GM21737 (cell line): ENCODE data around the gene NOMO2.
"Not testable (repeated sequence)": the region's sequence is repeated elsewhere in the genome, so short reads cannot be mapped to it uniquely, and the experiment has no call there.

Experiments
- ATAC-seq: cut with Tn5 transposase; IDR thresholded peaks from one replicate; pipeline ENCODE4 v1.9.1; 2021; ENCODE audit warnings: mild to moderate bottlenecking, moderate library complexity; ENCODE audit not compliant: unreplicated experiment

Gene NOMO2

DNA sequence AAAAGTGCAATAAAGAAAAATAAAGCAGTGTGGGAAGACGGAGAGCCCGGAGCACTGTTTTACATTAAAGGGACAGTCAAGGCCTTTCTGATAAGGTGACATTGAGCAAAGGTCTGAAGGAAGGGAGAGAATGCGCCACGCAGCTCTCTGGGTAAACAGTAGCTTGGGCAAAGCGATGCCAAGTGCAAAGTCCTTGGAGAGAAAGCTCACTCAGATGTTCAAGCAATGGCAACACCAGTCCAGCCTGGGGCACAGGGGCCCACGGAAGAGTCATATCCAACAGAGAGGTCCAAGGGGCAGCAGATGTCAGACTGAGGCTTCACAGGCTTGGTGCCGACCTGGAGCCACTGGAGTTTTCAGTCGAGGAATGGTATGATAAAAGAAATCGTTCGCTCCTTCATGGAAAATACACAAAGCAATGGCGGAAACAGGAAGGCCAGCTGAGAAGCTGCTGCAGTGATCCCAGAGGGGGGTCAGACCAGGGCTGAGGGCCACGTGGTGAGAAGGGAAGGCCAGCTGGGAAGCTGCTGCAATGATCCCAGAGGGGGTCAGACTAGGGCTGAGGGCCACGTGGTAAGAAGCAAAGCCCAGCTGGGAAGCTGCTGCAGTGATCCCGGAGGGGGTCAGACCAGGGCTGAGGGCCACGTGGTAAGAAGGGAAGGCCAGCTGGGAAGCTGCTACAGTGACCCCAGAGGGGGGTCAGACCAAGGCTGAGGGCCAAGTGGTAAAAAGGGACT is 40.3 kb downstream of the NOMO2 start:
- not testable (repeated sequence) for ATAC-seq

DNA sequence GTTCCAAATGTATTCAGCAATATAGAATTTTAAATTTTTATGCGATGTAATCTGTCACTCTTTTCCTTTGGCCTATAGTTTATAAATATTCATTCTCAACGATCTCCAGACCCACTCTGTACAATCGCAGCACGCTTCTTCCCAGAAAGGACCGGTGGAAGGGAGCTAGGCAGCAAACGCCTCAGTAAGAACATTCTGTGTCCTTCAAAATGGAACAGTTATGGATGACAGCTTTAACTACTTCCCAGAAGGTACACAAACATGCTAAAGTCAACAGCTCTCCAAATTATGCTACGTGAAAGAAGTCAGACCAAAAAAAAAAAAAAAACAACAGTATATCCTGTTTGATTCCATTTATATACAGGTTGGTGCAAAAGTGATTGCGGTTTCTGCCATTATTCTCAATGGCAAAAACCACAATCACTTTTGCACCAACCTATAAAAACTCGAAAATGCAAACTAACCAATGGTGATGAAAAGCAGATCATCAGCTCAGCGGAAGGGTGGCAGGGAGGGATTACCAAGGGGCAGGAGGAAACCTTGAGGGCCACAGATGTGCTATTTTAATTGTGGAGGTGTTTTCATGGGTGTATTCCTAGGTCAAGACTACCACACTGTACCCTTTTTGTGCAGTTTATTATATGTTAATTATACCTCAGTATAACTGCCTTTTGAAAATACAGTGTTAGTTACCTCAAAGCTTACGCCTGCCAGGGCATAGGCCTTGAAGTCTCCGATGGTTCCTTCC is 43.2 kb downstream of the NOMO2 start:
- not testable (repeated sequence) for ATAC-seq

DNA sequence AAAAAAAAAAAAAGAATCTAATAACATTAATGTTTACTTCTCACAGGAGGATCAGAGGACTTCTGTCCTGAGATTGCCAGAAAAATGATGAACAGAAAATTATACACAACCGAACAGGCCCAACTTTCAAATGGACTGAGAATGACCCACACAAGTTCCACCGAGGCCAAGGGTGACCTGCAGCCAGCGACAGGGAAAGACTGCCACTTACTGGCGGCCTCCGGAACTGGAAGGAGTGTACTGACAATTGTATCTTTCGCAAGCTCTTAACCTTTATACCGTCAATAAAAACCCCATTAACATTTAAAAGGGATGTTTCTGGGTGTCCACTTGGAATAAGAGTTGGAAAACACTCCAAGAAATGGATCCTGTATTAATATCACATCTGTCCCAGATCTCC is 63.5 kb downstream of the NOMO2 start:
- ATAC-seq, result not testable (repeated sequence)

DNA sequence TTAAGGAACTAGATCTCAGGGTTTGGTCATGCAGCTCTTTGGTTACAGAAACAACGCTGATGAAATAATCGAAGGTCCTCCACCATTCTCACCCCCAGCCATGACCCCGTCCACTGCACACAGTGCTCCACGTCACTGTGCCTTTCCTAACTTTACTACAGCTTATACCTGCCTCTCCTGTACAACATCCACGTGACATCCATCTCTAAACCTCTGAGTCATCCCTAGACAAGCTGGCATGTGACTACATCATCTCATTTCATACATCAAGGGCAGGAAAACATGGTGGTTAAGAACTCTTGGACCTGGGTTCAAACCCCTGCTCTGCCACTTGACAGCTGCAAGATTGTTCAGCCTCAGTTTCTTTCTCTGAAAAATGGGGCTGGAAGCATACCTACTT is 64.9 kb downstream of the NOMO2 start:
- ATAC-seq, result not testable (repeated sequence)

DNA sequence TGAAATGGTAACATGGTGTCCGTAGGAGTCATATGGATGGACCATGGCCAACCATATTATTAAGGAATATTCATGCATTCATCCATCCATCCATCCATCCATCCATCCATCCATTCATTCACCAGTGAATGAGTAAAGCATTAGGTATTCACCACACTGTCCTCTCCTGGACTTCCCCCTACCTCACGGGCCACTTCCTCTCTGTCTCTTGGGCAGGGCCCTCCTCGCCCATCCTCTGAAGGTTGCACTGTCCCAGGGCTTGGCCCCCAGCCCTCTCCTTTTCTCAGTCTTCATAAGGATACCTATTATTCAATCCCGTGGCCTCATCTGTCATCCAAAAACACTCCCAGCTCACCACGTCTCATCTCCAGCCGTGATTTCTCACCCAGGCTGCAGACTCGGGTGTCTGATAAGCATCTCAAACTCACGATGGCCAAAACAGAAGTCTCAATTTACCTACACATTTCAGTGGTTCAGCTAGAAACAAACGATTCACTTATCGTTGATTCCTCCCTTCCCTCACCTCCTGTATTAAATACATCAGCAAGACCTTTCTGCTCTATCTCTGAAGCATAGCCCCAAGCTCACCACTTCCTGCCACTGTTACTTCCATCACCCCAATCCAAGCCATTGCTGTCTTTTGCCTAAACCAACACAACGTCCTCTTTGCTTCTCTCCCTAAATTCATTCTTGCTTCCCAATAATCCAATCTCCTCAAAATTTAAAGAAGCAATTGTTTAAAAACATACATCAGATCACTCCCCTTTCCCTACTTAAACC is 69.6 kb downstream of the NOMO2 start:
- not testable (repeated sequence) for ATAC-seq

DNA sequence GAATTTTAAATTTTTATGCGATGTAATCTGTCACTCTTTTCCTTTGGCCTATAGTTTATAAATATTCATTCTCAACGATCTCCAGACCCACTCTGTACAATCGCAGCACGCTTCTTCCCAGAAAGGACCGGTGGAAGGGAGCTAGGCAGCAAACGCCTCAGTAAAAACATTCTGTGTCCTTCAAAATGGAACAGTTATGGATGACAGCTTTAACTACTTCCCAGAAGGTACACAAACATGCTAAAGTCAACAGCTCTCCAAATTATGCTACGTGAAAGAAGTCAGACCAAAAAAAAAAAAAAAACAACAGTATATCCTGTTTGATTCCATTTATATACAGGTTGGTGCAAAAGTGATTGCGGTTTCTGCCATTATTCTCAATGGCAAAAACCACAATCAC is 125.9 kb downstream of the NOMO2 start:
- not testable (repeated sequence) for ATAC-seq

DNA sequence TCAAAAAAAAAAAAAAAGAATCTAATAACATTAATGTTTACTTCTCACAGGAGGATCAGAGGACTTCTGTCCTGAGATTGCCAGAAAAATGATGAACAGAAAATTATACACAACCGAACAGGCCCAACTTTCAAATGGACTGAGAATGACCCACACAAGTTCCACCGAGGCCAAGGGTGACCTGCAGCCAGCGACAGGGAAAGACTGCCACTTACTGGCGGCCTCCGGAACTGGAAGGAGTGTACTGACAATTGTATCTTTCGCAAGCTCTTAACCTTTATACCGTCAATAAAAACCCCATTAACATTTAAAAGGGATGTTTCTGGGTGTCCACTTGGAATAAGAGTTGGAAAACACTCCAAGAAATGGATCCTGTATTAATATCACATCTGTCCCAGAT is 146.1 kb downstream of the NOMO2 start:
- not testable (repeated sequence) for ATAC-seq

DNA sequence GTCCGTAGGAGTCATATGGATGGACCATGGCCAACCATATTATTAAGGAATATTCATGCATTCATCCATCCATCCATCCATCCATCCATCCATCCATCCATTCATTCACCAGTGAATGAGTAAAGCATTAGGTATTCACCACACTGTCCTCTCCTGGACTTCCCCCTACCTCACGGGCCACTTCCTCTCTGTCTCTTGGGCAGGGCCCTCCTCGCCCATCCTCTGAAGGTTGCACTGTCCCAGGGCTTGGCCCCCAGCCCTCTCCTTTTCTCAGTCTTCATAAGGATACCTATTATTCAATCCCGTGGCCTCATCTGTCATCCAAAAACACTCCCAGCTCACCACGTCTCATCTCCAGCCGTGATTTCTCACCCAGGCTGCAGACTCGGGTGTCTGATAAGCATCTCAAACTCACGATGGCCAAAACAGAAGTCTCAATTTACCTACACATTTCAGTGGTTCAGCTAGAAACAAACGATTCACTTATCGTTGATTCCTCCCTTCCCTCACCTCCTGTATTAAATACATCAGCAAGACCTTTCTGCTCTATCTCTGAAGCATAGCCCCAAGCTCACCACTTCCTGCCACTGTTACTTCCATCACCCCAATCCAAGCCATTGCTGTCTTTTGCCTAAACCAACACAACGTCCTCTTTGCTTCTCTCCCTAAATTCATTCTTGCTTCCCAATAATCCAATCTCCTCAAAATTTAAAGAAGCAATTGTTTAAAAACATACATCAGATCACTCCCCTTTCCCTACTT is 152.2 kb downstream of the NOMO2 start:
- ATAC-seq, result not testable (repeated sequence)

DNA sequence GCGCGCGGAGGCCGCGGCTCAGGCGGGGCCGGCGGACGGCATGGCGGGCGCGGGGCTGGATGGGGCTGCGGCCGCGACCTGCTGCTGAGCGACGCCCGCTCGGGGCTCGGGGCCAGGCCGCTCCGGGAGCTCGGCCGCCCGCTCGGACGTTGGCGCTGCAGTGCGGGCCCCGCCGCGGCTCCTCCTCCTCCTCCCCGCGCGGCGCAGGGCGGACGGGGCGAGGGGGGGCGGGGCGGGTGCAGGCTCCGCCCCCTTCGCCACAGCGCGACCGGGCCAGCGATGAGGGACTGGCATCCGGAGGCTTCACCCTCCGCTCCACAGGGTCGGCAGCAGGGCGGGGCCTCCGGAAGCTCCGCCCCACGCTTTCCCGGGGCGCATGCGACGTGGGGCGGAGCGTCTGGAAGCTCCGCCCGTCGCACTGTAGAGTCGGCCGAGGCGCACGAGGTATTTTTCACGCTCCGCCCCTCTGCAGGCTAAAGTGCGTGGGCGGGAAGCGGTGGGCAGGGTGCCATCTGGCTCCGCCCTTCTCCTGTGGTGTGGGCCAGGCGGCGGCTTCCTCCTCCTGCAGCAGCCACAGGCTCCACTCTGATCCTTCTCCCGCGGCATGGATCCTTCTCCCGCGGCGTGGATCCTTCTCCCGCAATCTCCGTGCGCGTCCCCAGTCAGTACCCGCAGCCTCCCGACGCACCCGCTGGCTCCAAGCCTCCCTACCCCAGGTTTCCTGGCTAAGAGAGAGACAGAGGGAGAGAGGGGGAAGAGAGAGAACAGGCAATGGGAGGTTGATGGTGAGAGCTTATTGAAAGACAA is 159.8 kb downstream of the NOMO2 start:
- peak; percentile 78 for ATAC-seq

DNA sequence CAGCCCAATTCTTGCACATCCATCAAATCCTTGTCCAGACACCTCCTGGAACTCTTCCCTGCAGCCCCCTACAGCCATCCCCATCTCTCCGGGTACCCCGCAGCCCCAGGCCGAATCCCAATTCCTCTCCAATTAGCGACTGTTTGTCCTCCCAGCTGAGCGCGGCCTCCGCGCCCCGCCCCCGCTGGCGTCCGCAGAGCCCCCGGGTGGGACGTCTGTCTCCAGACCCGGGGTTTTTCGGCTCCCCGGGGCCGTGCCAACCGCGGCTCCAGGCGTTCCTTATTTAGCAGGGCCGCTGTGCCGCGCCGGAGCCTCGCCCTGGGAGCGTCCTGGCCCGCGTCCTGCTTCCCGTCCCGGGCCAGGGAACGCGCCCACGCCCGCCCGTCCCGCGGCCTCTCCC is 160.7 kb downstream of the NOMO2 start:
- ATAC-seq, result not testable (repeated sequence)

DNA sequence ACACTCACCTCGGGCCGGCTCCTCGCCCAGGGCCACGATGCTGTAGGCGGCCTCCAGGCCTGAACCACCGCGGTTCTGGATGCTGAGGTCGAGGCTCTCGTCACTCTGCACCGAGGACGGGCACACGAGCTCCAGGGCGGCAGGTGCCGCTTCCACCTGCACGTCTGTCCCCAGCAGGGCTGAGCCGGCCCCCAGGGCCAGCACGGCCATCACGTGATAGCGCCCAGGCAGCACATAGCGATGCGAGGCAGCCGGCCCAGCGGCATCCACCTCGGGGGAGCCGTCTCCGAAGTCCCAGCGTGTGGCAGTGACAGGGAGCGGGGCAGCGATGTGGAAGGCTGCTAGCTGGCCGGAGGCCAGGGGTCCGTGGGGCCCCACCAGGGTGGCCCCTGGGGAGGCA is 167.5 kb downstream of the NOMO2 start:
- ATAC-seq, result not testable (repeated sequence)

DNA sequence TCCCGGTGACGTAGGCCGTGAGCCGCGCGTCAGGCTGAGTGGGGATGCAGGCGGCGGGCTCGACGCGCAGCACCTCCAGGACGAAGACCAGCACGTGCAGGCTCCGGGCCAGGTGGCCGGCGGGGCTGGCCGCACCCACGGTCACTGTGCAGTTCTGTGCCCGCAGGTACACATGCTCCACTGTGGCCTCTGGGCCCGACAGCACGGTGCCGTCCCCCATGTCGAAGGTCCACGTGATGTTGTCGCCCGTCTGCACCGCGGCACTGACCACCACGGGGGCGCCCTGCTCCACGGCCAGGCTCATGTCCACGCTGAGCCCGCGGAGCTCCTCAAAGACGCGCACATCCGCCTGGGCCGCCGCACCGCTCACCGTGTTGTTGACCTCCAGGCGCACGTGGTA is 174.1 kb downstream of the NOMO2 start:
- ATAC-seq, result not testable (repeated sequence)

DNA sequence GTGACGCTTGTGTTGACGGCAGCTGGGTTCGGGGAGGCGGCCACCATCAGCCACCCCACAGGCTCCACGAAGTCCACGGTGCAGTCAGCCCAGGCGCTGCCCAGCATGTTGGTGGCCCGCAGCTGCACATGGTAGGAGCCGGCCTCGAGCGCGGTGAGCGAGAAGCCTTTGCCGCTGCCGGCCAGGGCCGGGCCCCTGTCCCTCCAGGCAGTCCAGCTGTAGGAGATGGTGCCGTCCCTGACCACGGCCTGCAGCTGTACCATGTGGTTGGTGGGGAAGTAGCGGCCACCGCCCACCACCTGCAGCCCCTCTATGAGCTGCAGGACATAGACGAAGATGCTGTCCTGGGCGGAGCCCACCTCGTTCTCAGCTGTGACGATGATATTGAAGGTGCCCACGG is 175.4 kb downstream of the NOMO2 start:
- ATAC-seq, result not testable (repeated sequence)

DNA sequence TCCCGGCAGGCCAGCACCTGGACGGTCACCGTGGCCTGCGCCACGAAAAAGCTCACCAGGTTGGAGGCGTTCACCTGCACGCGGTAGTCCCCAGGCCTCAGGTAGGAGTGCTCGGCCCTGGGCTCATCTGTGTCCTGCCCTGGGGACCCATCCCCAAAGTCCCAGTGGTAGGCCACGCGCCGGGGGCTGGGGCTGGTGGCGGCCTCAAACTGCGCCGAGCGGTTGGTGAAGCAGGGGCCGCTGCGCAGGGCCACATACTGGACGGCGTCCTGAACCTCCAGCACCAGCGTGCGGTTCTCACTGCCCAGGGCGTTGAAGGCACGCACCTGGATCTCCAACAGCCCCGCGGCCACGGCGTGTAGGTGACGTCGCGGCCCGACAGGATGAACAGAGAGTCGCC is 176.6 kb downstream of the NOMO2 start:
- ATAC-seq, result not testable (repeated sequence)

DNA sequence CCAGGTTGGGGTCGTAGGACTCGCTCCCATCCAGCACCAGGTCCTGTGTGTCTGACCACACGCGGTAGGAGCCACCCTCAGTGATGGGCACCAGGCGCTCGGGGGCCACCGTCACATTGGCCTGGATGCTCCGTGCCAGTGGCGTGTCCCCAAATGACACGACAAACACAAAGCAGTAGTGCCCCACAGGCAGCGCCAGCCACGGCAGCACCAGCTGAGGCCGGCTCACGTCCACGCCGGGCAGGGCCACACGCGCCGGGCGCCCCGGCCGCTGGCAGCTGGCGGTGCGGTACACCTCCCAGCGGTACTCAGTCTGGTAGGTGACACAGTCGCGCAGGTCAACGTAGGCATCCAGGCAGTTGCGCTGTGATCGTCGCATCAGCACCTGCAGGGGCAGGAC is 177.0 kb downstream of the NOMO2 start:
- ATAC-seq, result not testable (repeated sequence)

DNA sequence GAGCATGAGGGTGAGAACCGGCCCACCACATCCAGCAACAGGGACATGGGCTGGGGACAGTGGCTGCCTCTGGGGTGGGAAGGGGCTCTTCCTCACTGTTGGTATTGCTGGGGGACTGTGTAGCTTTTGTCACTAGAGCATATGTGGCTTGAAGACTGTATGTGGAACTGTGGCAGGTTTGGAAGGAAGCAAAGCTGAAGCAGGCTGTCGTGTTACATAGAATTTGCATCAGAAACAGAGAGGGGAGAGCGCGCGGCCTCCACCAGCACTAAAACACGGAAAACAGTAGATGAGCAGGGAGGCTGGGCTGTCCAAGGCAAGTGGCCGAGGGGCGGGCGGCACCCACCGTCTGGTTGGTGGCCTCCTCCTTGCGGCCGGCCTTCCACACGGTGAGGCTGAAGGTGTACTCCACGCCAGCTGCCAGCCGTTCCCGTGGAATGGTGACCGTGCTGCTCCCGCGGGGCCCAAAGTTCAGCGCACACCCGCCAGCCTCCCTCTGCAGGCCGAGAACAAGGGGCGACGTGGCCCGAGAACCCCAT is 177.7 kb downstream of the NOMO2 start:
- ATAC-seq, result not testable (repeated sequence)

DNA sequence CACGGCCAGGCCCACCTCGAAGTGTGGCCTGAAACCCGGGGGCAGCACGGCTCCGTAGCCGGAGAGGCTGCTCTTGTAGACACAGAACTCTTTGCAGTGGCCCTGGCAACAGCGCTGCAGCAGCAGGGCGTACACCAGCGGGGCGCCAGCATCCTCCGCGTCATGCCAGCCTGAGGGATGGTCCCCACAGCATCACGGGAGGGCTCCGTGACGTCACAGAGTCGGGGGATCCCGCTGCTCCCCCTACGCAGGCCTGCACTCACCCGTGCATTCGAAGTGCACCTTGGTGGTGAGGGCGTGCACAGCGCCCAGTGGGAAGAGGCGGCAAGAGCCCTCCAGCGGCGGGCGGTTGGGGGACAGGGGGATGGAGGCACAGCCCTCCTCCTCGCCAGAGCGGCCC is 179.2 kb downstream of the NOMO2 start:
- not testable (repeated sequence) for ATAC-seq
